C1 segment of cervical spinal cord (tissue), 14 donors: ENCODE results near the gene ZMYM3.
"Not testable (repeated sequence)": the region's sequence is repeated elsewhere in the genome, so short reads cannot be mapped to it uniquely, and the experiment has no call there.

Experiments used
- DNase-seq, 14 donors: peaks; one replicate each; lab custom pipeline; 2025; lab: John Stamatoyannopoulos, UW

Gene ZMYM3

GRCh38 chrX:71254092-71254963 lies at the start of gene ZMYM3:
Gene ZMYM3 (minus strand): TSS chrX:71254140. CDS start chrX:71253255, 885 bp downstream.
- DNase-seq: peak; percentile 6 to 85 (median 68)

- DNase-seq: no peak
These were observed 48.7 kb upstream of the ZMYM3 start for GRCh38 chrX:71302461-71303213.

GRCh38 chrX:71301195-71301924 lies 47.4 kb upstream of the ZMYM3 start, which contains the start of gene ITGB1BP2:
Gene ITGB1BP2 (plus strand): TSS chrX:71301750. CDS start chrX:71301807, 57 bp downstream.
- no peak for DNase-seq

GRCh38 chrX:71300495-71300894 lies 46.6 kb upstream of the ZMYM3 start:
- not testable (repeated sequence) for DNase-seq

GRCh38 chrX:71300064-71300463 lies 46.1 kb upstream of the ZMYM3 start:
- not testable (repeated sequence) for DNase-seq

GRCh38 chrX:71298119-71298518 lies 44.2 kb upstream of the ZMYM3 start:
- no peak for DNase-seq

- no peak for DNase-seq
These were observed 42.9 kb upstream of the ZMYM3 start for GRCh38 chrX:71296806-71297205.

- DNase-seq: no peak
These were observed 38.9 kb upstream of the ZMYM3 start for GRCh38 chrX:71292669-71293365.

GRCh38 chrX:71291381-71291780 lies 37.4 kb upstream of the ZMYM3 start:
- DNase-seq: no peak

GRCh38 chrX:71285929-71286328 lies 32.0 kb upstream of the ZMYM3 start:
- no peak for DNase-seq

GRCh38 chrX:71283403-71284143 lies 29.6 kb upstream of the ZMYM3 start, which contains the start of gene NONO:
Gene NONO (plus strand): TSS chrX:71283635. CDS start chrX:71290638, 7,003 bp downstream.
- DNase-seq: peak; percentile 14 to 89 (median 82)

GRCh38 chrX:71282514-71283402 lies 28.8 kb upstream of the ZMYM3 start:
- peak in 1 of 14 donors; percentile 18 for DNase-seq

GRCh38 chrX:71281300-71281699 lies 27.4 kb upstream of the ZMYM3 start:
- not testable (repeated sequence) for DNase-seq

- DNase-seq: not testable (repeated sequence)
These were observed 18.4 kb upstream of the ZMYM3 start for GRCh38 chrX:71272313-71272712.

GRCh38 chrX:71269801-71270395 lies 16.0 kb upstream of the ZMYM3 start:
- DNase-seq: no peak

GRCh38 chrX:71268624-71269023 lies 14.7 kb upstream of the ZMYM3 start:
- DNase-seq: not testable (repeated sequence)

- DNase-seq: no peak
These were observed 2.9 kb upstream of the ZMYM3 start for GRCh38 chrX:71256856-71257255.

GRCh38 chrX:71256051-71256450 lies 2.1 kb upstream of the ZMYM3 start:
- DNase-seq: no peak
